Gastrocnemius medialis (tissue), 4 donors: ENCODE data around the gene CST9L. TPM values are rescaled to one million over a fixed set of nuclear protein-coding genes. Genes with fewer than 3 reads are reported as not detected.
A peak's percentile ranks its signal among the peaks of the same experiment; 100 is the strongest.

Experiments used
- ATAC-seq, 2 donors: fragments of 150-250 bp; one replicate each; pipeline ENCODE4 v1.9.1; 2016
- DNase-seq, 2 donors: peaks; one replicate each; pipeline ENCODE4 v3.0.0-alpha.2; 2019
- H3K27ac ChIP-seq, 4 donors: fragments of 200-600 bp; sonication (generic); 1 replicate in 1 of 4; 2 replicates in 3 of 4; pipeline ENCODE4 v1.5.1; 2016 to 2018; ENCODE audit warnings: mild to moderate bottlenecking in 2 of 4, moderate library complexity in 1 of 4
- H3K27me3 ChIP-seq, 3 donors: fragments of 200-600 bp; sonication (generic) in 2 of 3; 1 replicate in 1 of 3; 2 replicates in 2 of 3; pipeline versions ENCODE4 v1.5.1 to v1.6.0; 2016 to 2019; ENCODE audit warnings: mild to moderate bottlenecking in 1 of 3, moderate library complexity in 1 of 3
- H3K36me3 ChIP-seq, 2 donors: fragments of 200-600 bp; sonication (generic) in 1 of 2; one replicate each; pipeline ENCODE4 v1.5.1; 2017 to 2018
- H3K4me1 ChIP-seq, 2 donors: fragments of 200-600 bp; sonication (generic) in 1 of 2; one replicate each; pipeline ENCODE4 v1.5.1; 2016 to 2017; ENCODE audit warnings: mild to moderate bottlenecking in 2 of 2
- H3K4me3 ChIP-seq, 4 donors: fragments of 200-600 bp; sonication (generic) in 3 of 4; 1 replicate in 1 of 4; 2 replicates in 3 of 4; pipeline ENCODE4 v1.5.1; 2016 to 2019; ENCODE audit warnings: mild to moderate bottlenecking in 2 of 4
- H3K9me3 ChIP-seq, 3 donors: fragments of 200-600 bp; sonication (generic) in 2 of 3; 1 replicate in 1 of 3; 2 replicates in 2 of 3; pipeline ENCODE4 v1.5.1; 2016 to 2019
- POLR2A ChIP-seq, 2 donors: fragments of 450-650 bp; IDR thresholded peaks; one replicate each; pipeline ENCODE4 v1.6.1; 2017; ENCODE audit warnings: antibody characterized with exemption in 2 of 2, mild to moderate bottlenecking in 2 of 2, moderate library complexity in 2 of 2
- in situ Hi-C, 4 donors: fragments of 200-750 bp; cut with MboI; loops; one replicate each; pipeline versions ENCODE4 v1.15.0 to v1.8.0; 2017; ENCODE audit warnings: low sequenced_read_pairs in 4 of 4
- intact Hi-C: fragments of 100-400 bp; cut with DNase I; formaldehyde crosslinking; loops from one replicate; pipeline ENCODE4 v1.15.1; 2023; ENCODE audit warnings: low total_unique reads
- total RNA-seq, 4 donors: library from RNA; depleted of rRNA; stranded (reverse); fragments of >200 nt; gene quantifications; one replicate each; pipeline versions ENCODE4 v1.1.0 to v1.2.3, GENCODE V29; 2016
- TF ChIP-seq, protein P1 (sequence below), 5 experiments: fragments of 450-650 bp in 3 of 5; fragments of 200-600 bp in 2 of 5; sonication (generic) in 2 of 5; IDR thresholded peaks in 4 of 5; conservative IDR thresholded peaks in 1 of 5; 1 replicate in 4 of 5; 2 replicates in 1 of 5; pipeline ENCODE4 v1.5.1; 2016 to 2019; ENCODE audit warnings: antibody characterized with exemption in 5 of 5, mild to moderate bottlenecking in 3 of 5, moderate library complexity in 3 of 5

Gene CST9L
- total RNA-seq, 4 donors from 2014 or later: not detected

- TF ChIP-seq, protein P1, sequence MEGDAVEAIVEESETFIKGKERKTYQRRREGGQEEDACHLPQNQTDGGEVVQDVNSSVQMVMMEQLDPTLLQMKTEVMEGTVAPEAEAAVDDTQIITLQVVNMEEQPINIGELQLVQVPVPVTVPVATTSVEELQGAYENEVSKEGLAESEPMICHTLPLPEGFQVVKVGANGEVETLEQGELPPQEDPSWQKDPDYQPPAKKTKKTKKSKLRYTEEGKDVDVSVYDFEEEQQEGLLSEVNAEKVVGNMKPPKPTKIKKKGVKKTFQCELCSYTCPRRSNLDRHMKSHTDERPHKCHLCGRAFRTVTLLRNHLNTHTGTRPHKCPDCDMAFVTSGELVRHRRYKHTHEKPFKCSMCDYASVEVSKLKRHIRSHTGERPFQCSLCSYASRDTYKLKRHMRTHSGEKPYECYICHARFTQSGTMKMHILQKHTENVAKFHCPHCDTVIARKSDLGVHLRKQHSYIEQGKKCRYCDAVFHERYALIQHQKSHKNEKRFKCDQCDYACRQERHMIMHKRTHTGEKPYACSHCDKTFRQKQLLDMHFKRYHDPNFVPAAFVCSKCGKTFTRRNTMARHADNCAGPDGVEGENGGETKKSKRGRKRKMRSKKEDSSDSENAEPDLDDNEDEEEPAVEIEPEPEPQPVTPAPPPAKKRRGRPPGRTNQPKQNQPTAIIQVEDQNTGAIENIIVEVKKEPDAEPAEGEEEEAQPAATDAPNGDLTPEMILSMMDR (IDR thresholded peaks at IDR 0.05 in 4 of 5, conservative IDR thresholded peaks at IDR 0.05 in 1 of 5): no peak
- no peak for TF ChIP-seq POLR2A (IDR thresholded peaks at IDR 0.05)
- H3K27me3 ChIP-seq: no peaks in the 10 kb centered on the region
- no peak for ATAC-seq
- no peak overlapping the region for H3K4me3 ChIP-seq
- no peaks in the 10 kb centered on the region for H3K36me3 ChIP-seq
- DNase-seq: no peak
- in situ Hi-C loops (loop anchor here in 3 of 4 donors (10.0 to 25.0 kb wide), 3 partner anchors 165 to 265 kb away; partner anchors contain the start of gene NAPB (in 1 of the 3)), intact Hi-C loops (loop anchor here (5.0 kb wide), 1 partner anchor 167 kb away; no protein-coding TSS in a partner anchor)
- H3K4me1 ChIP-seq: peaks cover 0 to 8% of the 10 kb centered on the region in 2 donors
- no peak overlapping the region for H3K27ac ChIP-seq
- no peaks in the 10 kb centered on the region for H3K9me3 ChIP-seq
These were observed 41.3 kb upstream of the CST9L start for GRCh38 chr20:23609486-23610109.

GRCh38 chr20:23608251-23608846 lies 40.1 kb upstream of the CST9L start:
- Histone ChIP-seq H3K4me3 (no peak overlapping the region), H3K36me3 (no peaks in the 10 kb centered on the region), H3K27me3 (no peaks in the 10 kb centered on the region), H3K27ac (no peak overlapping the region), H3K9me3 (no peaks in the 10 kb centered on the region), H3K4me1 (no peaks in the 10 kb centered on the region)
- intact Hi-C loops (loop anchor here (5.0 kb wide), 1 partner anchor 166 kb away; no protein-coding TSS in a partner anchor), in situ Hi-C loops (loop anchor here in 2 of 4 donors (10.0 to 25.0 kb wide), 3 partner anchors 164 to 264 kb away; partner anchors contain the start of gene NAPB (in 1 of the 2))
- DNase-seq (no peak), ATAC-seq (no peak)
- TF ChIP-seq POLR2A (IDR thresholded peaks at IDR 0.05): no peak
- TF ChIP-seq, protein P1 (IDR thresholded peaks at IDR 0.05 in 4 of 5, conservative IDR thresholded peaks at IDR 0.05 in 1 of 5): no peak

- Histone ChIP-seq H3K9me3 (no peaks in the 10 kb centered on the region), H3K4me1 (no peaks in the 10 kb centered on the region), H3K27ac (no peak overlapping the region), H3K27me3 (no peaks in the 10 kb centered on the region), H3K36me3 (no peaks in the 10 kb centered on the region), H3K4me3 (no peak overlapping the region)
- intact Hi-C loops (loop anchor here (2.0 to 5.0 kb wide), 2 partner anchors 165 to 257 kb away; partner anchors contain the start of gene NXT1), in situ Hi-C loops (loop anchor here in 2 of 4 donors (10.0 to 25.0 kb wide), 3 partner anchors 163 to 263 kb away; partner anchors contain the start of gene NAPB (in 1 of the 2))
- ATAC-seq (no peak), DNase-seq (no peak)
- TF ChIP-seq, protein P1 (IDR thresholded peaks at IDR 0.05 in 4 of 5, conservative IDR thresholded peaks at IDR 0.05 in 1 of 5): no peak
- TF ChIP-seq POLR2A (IDR thresholded peaks at IDR 0.05): no peak
These were observed 39.4 kb upstream of the CST9L start for GRCh38 chr20:23607497-23608245.

GRCh38 chr20:23606652-23607049 lies 38.4 kb upstream of the CST9L start:
- no peaks in the 10 kb centered on the region for H3K36me3 ChIP-seq
- no peaks in the 10 kb centered on the region for H3K27me3 ChIP-seq
- TF ChIP-seq, protein P1 (IDR thresholded peaks at IDR 0.05 in 4 of 5, conservative IDR thresholded peaks at IDR 0.05 in 1 of 5): peak; percentile 76 to 88 (median 81)
- no peak for TF ChIP-seq POLR2A (IDR thresholded peaks at IDR 0.05)
- in situ Hi-C loops (loop anchor here in 2 of 4 donors (10.0 to 25.0 kb wide), 3 partner anchors 162 to 262 kb away; partner anchors contain the start of gene NAPB (in 1 of the 2)), intact Hi-C loops (loop anchor here (2.0 to 5.0 kb wide), 2 partner anchors 164 to 256 kb away; partner anchors contain the start of gene NXT1)
- H3K9me3 ChIP-seq: no peaks in the 10 kb centered on the region
- no peaks in the 10 kb centered on the region for H3K4me1 ChIP-seq
- DNase-seq: peak; percentile 54 to 68
- H3K4me3 ChIP-seq: no peak overlapping the region
- H3K27ac ChIP-seq: no peak overlapping the region
- ATAC-seq: peak; percentile 87 to 95
